Activated CD4-positive, alpha-beta T cell treated with anti-CD3 and anti-CD28 coated beads, Interleukin-2, Interleukin-6, amounts not matched to agents 100 ng/mL and 50 ng/mL, durations not matched to agents 16 hours and 8 hours (primary cell): ENCODE data around the gene SLC6A3.

Experiments used
- DNase-seq: peaks from one replicate; pipeline ENCODE4 v3.0.0-alpha.2; 2020

Gene SLC6A3

GRCh38 chr5:1404062-1404461 is 41.2 kb downstream of the SLC6A3 start:
- no peak for DNase-seq

GRCh38 chr5:1402611-1403255 is 42.5 kb downstream of the SLC6A3 start:
- DNase-seq, result no peak

- DNase-seq, result no peak
Observed at GRCh38 chr5:1401536-1402138, 43.6 kb downstream of the SLC6A3 start.

- no peak for DNase-seq
Observed at GRCh38 chr5:1400936-1401335, 44.3 kb downstream of the SLC6A3 start.

GRCh38 chr5:1400211-1400855 is 44.9 kb downstream of the SLC6A3 start:
- DNase-seq, result no peak

GRCh38 chr5:1399737-1400136 is 45.5 kb downstream of the SLC6A3 start:
- no peak for DNase-seq

GRCh38 chr5:1396293-1396816 is 48.9 kb downstream of the SLC6A3 start:
- no peak for DNase-seq

GRCh38 chr5:1394881-1395860 is 50.1 kb downstream of the SLC6A3 start:
- DNase-seq, result no peak

GRCh38 chr5:1393571-1394501 is 51.4 kb downstream of the SLC6A3 start:
- DNase-seq, result no peak

- DNase-seq, result no peak
Observed at GRCh38 chr5:1392801-1393565, 52.3 kb downstream of the SLC6A3 start.

GRCh38 chr5:1392261-1392660 is 53.0 kb downstream of the SLC6A3 start:
- DNase-seq, result no peak

GRCh38 chr5:1391691-1392090 is 53.5 kb downstream of the SLC6A3 start:
- no peak for DNase-seq

- DNase-seq, result no peak
Observed at GRCh38 chr5:1390861-1391600, 54.2 kb downstream of the SLC6A3 start.

- DNase-seq, result no peak
Observed at GRCh38 chr5:1390333-1390732, 54.9 kb downstream of the SLC6A3 start.

- DNase-seq, result no peak
Observed at GRCh38 chr5:1388383-1388967, 56.8 kb downstream of the SLC6A3 start.

- DNase-seq, result no peak
Observed at GRCh38 chr5:1387876-1388275, 57.4 kb downstream of the SLC6A3 start.

- no peak for DNase-seq
Observed at GRCh38 chr5:1387059-1387755, 58.0 kb downstream of the SLC6A3 start.

GRCh38 chr5:1386274-1386717 is 58.9 kb downstream of the SLC6A3 start:
- DNase-seq, result peak; percentile 67
